Thyroid gland (tissue), 4 donors: ENCODE data around the gene MAP1A. TPM values are rescaled to one million over a fixed set of nuclear protein-coding genes. Genes with fewer than 3 reads are reported as not detected.
"Not testable (repeated sequence)": the region's sequence is repeated elsewhere in the genome, so short reads cannot be mapped to it uniquely, and the experiment has no call there.

ENCODE experiments used
- DNase-seq, 2 donors: peaks; one replicate each; pipeline ENCODE4 v3.0.0-alpha.2; 2019
- H3K27ac ChIP-seq, 3 donors: fragments of 200-600 bp; sonication (generic); 1 replicate in 2 of 3; 2 replicates in 1 of 3; pipeline ENCODE4 v1.5.1; 2016 to 2019; ENCODE audit warnings: mild to moderate bottlenecking in 1 of 3, moderate library complexity in 1 of 3
- H3K27me3 ChIP-seq: fragments of 200-600 bp; sonication (generic); one replicate; pipeline ENCODE4 v1.5.1; 2019
- H3K36me3 ChIP-seq, 2 donors: fragments of 200-600 bp; sonication (generic); one replicate each; pipeline ENCODE4 v1.5.1; 2016 to 2019
- H3K4me1 ChIP-seq, 2 donors: fragments of 200-600 bp; sonication (generic); one replicate each; pipeline ENCODE4 v1.5.1; 2017 to 2019
- H3K4me3 ChIP-seq, 3 donors: fragments of 200-600 bp; sonication (generic); replicated peaks in 1 of 3; 1 replicate in 2 of 3; 2 replicates in 1 of 3; pipeline ENCODE4 v1.5.1; 2016; ENCODE audit warnings: mild to moderate bottlenecking in 1 of 3
- H3K9me3 ChIP-seq: fragments of 200-600 bp; sonication (generic); one replicate; pipeline ENCODE4 v1.5.1; 2017
- POLR2A ChIP-seq, 2 donors: fragments of 450-650 bp; IDR thresholded peaks; one replicate each; pipeline ENCODE4 v1.6.1; 2017; ENCODE audit warnings: antibody characterized with exemption in 2 of 2, mild to moderate bottlenecking in 2 of 2, moderate library complexity in 1 of 2
- WGBS, 2 donors: methylation state at CpG; one replicate each; pipeline ENCODE4 v1.1.5; 2017; 5-methylcytosine and 5-hydroxymethylcytosine counted together
- intact Hi-C: fragments of 100-400 bp; cut with DNase I; formaldehyde crosslinking; loops from one replicate; pipeline ENCODE4 v1.15.1; 2023
- total RNA-seq, 4 donors: library from RNA; depleted of rRNA; stranded (reverse); fragments of >200 nt; gene quantifications; one replicate each; pipeline ENCODE4 v1.2.3, GENCODE V29; 2016
- TF ChIP-seq, protein P1 (sequence below), 6 experiments: fragments of 200-600 bp in 3 of 6; fragments of 450-650 bp in 3 of 6; sonication (generic) in 3 of 6; IDR thresholded peaks; one replicate each; pipeline ENCODE4 v1.5.1; 2016 to 2019; ENCODE audit warnings: antibody characterized with exemption in 6 of 6, mild to moderate bottlenecking in 2 of 6, inconsistent platforms in 1 of 6, moderate library complexity in 1 of 6

The MAP1A gene
- total RNA-seq, 4 donors from 2014 or later: 12.4 to 27.1 (median 17.2) TPM

DNA sequence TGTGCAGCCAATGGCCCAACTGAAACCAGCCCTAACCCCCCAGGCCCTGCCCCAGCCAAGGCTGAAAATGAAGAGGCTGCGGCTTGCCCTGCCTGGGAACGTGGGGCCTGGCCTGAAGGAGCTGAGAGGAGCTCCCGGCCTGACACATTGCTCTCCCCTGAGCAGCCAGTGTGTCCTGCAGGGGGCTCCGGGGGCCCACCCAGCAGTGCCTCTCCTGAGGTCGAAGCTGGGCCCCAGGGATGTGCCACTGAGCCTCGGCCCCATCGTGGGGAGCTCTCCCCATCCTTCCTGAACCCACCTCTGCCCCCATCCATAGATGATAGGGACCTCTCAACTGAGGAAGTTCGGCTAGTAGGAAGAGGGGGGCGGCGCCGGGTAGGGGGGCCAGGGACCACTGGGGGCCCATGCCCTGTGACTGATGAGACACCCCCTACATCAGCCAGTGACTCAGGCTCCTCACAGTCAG lies 11.2 kb downstream of the MAP1A start:
- H3K9me3 ChIP-seq: no peaks in the 10 kb centered on the region
- intact Hi-C loops: no loop called here

DNA sequence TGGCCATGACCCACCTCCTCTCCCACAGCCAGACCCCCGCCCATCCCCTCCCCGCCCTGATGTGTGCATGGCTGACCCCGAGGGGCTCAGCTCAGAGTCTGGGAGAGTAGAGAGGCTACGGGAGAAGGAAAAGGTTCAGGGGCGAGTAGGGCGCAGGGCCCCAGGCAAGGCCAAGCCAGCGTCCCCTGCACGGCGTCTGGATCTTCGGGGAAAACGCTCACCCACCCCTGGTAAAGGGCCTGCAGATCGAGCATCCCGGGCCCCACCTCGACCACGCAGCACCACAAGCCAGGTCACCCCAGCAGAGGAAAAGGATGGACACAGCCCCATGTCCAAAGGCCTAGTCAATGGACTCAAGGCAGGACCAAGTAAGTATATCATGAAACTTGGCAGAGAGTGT lies 11.7 kb downstream of the MAP1A start:
- Histone ChIP-seq H3K9me3 (no peaks in the 10 kb centered on the region), H3K27me3 (no peaks in the 10 kb centered on the region), H3K27ac (no peak overlapping the region), H3K4me1 (no peaks in the 10 kb centered on the region), H3K4me3 (no peak overlapping the region), H3K36me3 (no peaks in the 10 kb centered on the region)
- intact Hi-C loops: no loop called here
- no peak for TF ChIP-seq POLR2A (IDR thresholded peaks at IDR 0.05)
- TF ChIP-seq, protein P1, sequence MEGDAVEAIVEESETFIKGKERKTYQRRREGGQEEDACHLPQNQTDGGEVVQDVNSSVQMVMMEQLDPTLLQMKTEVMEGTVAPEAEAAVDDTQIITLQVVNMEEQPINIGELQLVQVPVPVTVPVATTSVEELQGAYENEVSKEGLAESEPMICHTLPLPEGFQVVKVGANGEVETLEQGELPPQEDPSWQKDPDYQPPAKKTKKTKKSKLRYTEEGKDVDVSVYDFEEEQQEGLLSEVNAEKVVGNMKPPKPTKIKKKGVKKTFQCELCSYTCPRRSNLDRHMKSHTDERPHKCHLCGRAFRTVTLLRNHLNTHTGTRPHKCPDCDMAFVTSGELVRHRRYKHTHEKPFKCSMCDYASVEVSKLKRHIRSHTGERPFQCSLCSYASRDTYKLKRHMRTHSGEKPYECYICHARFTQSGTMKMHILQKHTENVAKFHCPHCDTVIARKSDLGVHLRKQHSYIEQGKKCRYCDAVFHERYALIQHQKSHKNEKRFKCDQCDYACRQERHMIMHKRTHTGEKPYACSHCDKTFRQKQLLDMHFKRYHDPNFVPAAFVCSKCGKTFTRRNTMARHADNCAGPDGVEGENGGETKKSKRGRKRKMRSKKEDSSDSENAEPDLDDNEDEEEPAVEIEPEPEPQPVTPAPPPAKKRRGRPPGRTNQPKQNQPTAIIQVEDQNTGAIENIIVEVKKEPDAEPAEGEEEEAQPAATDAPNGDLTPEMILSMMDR (IDR thresholded peaks at IDR 0.05): no peak
- 91 to 92% methylated on average over 12 of the region's 15 CpGs for WGBS, 2 donors
- no peak for DNase-seq

More for the DNA sequence above, 11.2 kb downstream of the MAP1A start:
- no peak for DNase-seq
- 81 to 93% methylated on average over 3 of the region's 11 CpGs for WGBS, 2 donors
- no peaks in the 10 kb centered on the region for H3K36me3 ChIP-seq
- TF ChIP-seq POLR2A (IDR thresholded peaks at IDR 0.05): no peak
- TF ChIP-seq, protein P1 (IDR thresholded peaks at IDR 0.05): no peak
- H3K27ac ChIP-seq: no peak overlapping the region
- no peaks in the 10 kb centered on the region for H3K4me1 ChIP-seq
- H3K27me3 ChIP-seq: no peaks in the 10 kb centered on the region
- H3K4me3 ChIP-seq: no peak overlapping the region

DNA sequence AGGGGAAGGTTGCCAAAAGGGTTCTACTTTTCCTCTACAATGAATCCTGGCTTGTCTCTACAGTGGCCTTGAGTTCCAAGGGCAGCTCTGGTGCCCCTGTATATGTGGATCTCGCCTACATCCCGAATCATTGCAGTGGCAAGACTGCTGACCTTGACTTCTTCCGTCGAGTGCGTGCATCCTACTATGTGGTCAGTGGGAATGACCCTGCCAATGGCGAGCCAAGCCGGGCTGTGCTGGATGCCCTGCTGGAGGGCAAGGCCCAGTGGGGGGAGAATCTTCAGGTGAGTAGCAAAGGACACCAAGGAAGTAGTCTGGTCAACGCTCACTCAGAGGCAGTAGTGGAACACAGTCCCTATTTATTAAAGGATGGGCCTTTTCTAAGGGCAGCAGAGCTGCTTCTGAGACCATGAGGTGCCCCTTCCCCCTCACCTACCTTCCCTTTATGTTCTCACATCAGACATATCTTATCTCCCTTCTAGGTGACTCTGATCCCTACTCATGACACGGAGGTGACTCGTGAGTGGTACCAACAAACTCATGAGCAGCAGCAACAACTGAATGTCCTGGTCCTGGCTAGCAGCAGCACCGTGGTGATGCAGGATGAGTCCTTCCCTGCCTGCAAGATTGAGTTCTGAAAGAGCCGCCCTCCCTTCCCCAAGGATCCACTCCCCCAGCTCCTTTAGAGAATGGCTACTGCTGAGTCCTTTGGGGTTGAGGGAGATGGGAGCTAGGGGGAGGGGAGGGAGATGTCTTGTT lies 12.4 kb downstream of the MAP1A start:
- TF ChIP-seq, protein P1 (IDR thresholded peaks at IDR 0.05): no peak
- no peak for TF ChIP-seq POLR2A (IDR thresholded peaks at IDR 0.05)
- Histone ChIP-seq H3K36me3 (no peaks in the 10 kb centered on the region), H3K9me3 (no peaks in the 10 kb centered on the region), H3K27ac (no peak overlapping the region), H3K4me1 (peaks cover 0 to under 1% of the 10 kb centered on the region in 2 donors), H3K4me3 (no peak overlapping the region), H3K27me3 (no peaks in the 10 kb centered on the region)
- 90 to 93% methylated on average over 12 of the region's 12 CpGs for WGBS, 2 donors
- no peak for DNase-seq
- intact Hi-C loops: no loop called here

DNA sequence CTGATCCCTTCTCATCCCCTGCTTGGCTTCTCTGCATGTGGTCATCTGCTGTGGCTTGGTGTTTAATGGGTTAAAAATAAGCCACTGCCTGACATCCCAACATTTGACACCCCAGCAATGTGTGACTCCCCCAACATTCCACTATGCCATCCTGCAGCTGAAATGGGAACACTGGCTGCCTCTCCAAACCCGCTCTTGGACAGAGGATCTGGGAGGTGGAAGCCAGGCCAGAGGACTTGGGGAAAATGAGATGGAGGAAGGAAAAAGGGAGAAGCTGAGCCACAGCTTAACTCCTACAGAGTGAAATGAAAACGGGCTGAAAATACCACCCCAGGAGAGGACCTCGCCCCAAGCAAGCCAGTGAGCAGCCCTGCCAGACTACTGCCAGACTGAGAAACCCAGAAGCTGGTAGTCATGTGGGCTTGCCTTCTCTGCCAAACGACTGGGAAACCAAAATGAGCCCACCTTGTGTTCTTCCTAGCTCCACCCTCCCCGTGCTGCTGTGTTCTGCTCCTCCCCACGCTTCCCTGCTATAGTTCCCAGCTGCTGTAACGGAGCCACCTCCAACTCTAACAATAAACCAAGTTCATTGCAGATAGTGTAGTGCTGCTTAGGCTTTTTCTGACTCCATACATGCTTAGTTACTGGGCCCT lies 13.7 kb downstream of the MAP1A start:
- TF ChIP-seq, protein P1 (IDR thresholded peaks at IDR 0.05): no peak
- no peak for TF ChIP-seq POLR2A (IDR thresholded peaks at IDR 0.05)

DNA sequence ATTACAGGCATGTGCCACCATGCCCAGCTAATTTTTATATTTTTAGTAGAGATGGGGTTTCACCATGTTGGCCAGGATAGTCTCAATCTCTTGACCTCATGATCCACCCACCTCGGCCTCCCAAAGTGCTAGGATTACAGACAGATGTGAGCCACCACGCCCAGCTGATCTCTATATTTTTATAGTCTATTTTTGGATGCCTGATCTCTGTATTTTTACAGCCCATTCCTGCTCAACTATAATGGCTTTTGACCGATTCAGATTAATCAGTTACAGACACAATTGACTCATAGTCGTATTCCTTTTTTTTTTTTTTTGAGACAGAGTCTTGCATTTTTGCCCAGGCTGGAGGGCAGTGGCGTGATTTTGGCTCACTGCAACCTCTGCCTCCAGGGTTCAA lies 15.4 kb downstream of the MAP1A start:
- WGBS, 2 donors: 81 to 94% methylated on average over 5 of the region's 5 CpGs
- H3K36me3 ChIP-seq, intact Hi-C loops, H3K4me1 ChIP-seq, H3K27ac ChIP-seq, H3K9me3 ChIP-seq, H3K27me3 ChIP-seq, DNase-seq, H3K4me3 ChIP-seq: not testable (repeated sequence)

More for the DNA sequence above, 13.7 kb downstream of the MAP1A start:
- H3K9me3 ChIP-seq: no peaks in the 10 kb centered on the region
- 41 to 42% methylated on average over 7 of the region's 7 CpGs for WGBS, 2 donors
- intact Hi-C loops: no loop called here
- H3K27ac ChIP-seq: no peak overlapping the region
- no peak overlapping the region for H3K4me3 ChIP-seq
- peaks cover 0 to 6% of the 10 kb centered on the region in 2 donors for H3K4me1 ChIP-seq
- DNase-seq: no peak
- H3K36me3 ChIP-seq: no peaks in the 10 kb centered on the region
- no peaks in the 10 kb centered on the region for H3K27me3 ChIP-seq
